ENCODE measurements around the gene IER3. TPM values are rescaled to one million over a fixed set of nuclear protein-coding genes. Genes with fewer than 3 reads are reported as not detected.

Gene IER3
- total RNA-seq, 1 experiment from 2014 or later = 82.4 TPM

DNA sequence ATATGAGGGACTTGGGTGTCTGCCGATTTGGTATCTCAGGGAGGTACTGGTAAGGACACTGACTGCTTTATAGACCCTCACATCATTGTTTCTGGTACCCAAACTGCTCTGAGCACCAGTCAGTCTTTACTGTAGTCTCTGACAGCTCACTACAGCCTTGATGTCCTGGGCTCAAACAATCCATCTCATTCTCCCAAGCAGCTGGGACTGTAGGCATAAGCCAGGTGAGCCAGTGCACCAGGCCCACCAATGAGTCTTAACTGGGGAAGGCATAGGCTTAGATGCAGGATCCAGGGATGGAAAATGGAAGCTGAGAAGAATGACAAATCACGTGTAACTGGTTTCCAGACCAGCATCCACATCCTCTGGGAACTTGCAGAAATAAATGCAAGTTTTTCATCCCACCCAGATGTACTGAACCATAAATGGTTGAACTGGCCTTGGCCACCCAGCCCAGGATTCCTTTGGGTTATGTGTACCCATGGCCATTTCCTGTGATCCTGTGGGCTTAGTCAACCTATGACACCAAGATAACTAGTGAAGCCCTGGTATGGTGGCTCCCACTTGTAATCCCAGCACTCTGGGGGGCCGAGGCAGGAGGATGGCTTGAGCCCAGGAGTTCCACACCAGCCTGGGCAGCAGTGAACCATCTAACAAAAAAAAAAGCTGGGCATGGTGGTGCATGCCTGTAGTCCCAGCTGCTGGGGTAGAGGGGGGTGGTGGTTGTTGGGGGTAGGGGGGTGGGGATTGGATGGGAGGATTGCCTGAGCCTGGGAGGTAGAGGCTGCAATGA, 18.4 kb downstream of the IER3 start (continued):
- TF ChIP-seq, protein P1, sequence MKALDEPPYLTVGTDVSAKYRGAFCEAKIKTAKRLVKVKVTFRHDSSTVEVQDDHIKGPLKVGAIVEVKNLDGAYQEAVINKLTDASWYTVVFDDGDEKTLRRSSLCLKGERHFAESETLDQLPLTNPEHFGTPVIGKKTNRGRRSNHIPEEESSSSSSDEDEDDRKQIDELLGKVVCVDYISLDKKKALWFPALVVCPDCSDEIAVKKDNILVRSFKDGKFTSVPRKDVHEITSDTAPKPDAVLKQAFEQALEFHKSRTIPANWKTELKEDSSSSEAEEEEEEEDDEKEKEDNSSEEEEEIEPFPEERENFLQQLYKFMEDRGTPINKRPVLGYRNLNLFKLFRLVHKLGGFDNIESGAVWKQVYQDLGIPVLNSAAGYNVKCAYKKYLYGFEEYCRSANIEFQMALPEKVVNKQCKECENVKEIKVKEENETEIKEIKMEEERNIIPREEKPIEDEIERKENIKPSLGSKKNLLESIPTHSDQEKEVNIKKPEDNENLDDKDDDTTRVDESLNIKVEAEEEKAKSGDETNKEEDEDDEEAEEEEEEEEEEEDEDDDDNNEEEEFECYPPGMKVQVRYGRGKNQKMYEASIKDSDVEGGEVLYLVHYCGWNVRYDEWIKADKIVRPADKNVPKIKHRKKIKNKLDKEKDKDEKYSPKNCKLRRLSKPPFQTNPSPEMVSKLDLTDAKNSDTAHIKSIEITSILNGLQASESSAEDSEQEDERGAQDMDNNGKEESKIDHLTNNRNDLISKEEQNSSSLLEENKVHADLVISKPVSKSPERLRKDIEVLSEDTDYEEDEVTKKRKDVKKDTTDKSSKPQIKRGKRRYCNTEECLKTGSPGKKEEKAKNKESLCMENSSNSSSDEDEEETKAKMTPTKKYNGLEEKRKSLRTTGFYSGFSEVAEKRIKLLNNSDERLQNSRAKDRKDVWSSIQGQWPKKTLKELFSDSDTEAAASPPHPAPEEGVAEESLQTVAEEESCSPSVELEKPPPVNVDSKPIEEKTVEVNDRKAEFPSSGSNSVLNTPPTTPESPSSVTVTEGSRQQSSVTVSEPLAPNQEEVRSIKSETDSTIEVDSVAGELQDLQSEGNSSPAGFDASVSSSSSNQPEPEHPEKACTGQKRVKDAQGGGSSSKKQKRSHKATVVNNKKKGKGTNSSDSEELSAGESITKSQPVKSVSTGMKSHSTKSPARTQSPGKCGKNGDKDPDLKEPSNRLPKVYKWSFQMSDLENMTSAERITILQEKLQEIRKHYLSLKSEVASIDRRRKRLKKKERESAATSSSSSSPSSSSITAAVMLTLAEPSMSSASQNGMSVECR (CRISPR knock-in tag; IDR thresholded peaks at IDR 0.05; ENCODE audit: borderline replicate concordance) = peak; percentile 49; the same call in 1 of the 2 replicates
- TF ChIP-seq JAZF1 (CRISPR knock-in tag; IDR thresholded peaks at IDR 0.05) (no peak), SP1 (CRISPR knock-in tag; conservative IDR thresholded peaks at IDR 0.05) (peak; percentile 42), NR1H2 (CRISPR knock-in tag; IDR thresholded peaks at IDR 0.05) (no peak), ZNF263 (CRISPR knock-in tag; IDR thresholded peaks at IDR 0.05; ENCODE audit: low read depth) (no peak), CREM (CRISPR knock-in tag; IDR thresholded peaks at IDR 0.05) (no peak; the same call in 1 of the 2 replicates), MYBL2 (CRISPR knock-in tag; IDR thresholded peaks at IDR 0.05) (peak; percentile 23; the same call in 1 of the 2 replicates), FOXK1 (CRISPR knock-in tag; IDR thresholded peaks at IDR 0.05) (0 out of 2 replicates have a peak, but pooled peaks have one; percentile 31), NFE2L1 (CRISPR knock-in tag; IDR thresholded peaks at IDR 0.05) (peak; percentile 29; the same call in 1 of the 2 replicates), HMGA2 (CRISPR knock-in tag; IDR thresholded peaks at IDR 0.05) (no peak), ZNF416 (CRISPR knock-in tag; IDR thresholded peaks at IDR 0.05) (peak; percentile 95; the same call in 1 of the 2 replicates), SMAD4 (CRISPR knock-in tag; IDR thresholded peaks at IDR 0.05) (no peak), CBFB (CRISPR knock-in tag; IDR thresholded peaks at IDR 0.05; ENCODE audit: low read depth) (no peak), ZNF121 (CRISPR knock-in tag; IDR thresholded peaks at IDR 0.05) (no peak), ZNF671 (CRISPR knock-in tag; IDR thresholded peaks at IDR 0.05) (peak; percentile 97), GABPB1 (CRISPR knock-in tag; IDR thresholded peaks at IDR 0.05) (0 out of 2 replicates have a peak, but pooled peaks have one; percentile 15), RORB (CRISPR knock-in tag; IDR thresholded peaks at IDR 0.05) (peak; percentile 25; the same call in 1 of the 2 replicates), TP53 (CRISPR knock-in tag; IDR thresholded peaks at IDR 0.05) (no peak), ZNF423 (CRISPR knock-in tag; IDR thresholded peaks at IDR 0.05) (no peak), SMAD3 (CRISPR knock-in tag; IDR thresholded peaks at IDR 0.05; ENCODE audit: borderline replicate concordance) (0 out of 2 replicates have a peak, but pooled peaks have one; percentile 31), ZBTB21 (CRISPR knock-in tag; IDR thresholded peaks at IDR 0.05; ENCODE audit: borderline replicate concordance) (no peak), TEAD4 (CRISPR knock-in tag; IDR thresholded peaks at IDR 0.05) (no peak), NFATC4 (CRISPR knock-in tag; IDR thresholded peaks at IDR 0.05) (peak; percentile 94)
- TF ChIP-seq, protein P2, sequence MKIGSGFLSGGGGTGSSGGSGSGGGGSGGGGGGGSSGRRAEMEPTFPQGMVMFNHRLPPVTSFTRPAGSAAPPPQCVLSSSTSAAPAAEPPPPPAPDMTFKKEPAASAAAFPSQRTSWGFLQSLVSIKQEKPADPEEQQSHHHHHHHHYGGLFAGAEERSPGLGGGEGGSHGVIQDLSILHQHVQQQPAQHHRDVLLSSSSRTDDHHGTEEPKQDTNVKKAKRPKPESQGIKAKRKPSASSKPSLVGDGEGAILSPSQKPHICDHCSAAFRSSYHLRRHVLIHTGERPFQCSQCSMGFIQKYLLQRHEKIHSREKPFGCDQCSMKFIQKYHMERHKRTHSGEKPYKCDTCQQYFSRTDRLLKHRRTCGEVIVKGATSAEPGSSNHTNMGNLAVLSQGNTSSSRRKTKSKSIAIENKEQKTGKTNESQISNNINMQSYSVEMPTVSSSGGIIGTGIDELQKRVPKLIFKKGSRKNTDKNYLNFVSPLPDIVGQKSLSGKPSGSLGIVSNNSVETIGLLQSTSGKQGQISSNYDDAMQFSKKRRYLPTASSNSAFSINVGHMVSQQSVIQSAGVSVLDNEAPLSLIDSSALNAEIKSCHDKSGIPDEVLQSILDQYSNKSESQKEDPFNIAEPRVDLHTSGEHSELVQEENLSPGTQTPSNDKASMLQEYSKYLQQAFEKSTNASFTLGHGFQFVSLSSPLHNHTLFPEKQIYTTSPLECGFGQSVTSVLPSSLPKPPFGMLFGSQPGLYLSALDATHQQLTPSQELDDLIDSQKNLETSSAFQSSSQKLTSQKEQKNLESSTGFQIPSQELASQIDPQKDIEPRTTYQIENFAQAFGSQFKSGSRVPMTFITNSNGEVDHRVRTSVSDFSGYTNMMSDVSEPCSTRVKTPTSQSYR (CRISPR knock-in tag; IDR thresholded peaks at IDR 0.05) = no peak
- TF ChIP-seq, protein P3, sequence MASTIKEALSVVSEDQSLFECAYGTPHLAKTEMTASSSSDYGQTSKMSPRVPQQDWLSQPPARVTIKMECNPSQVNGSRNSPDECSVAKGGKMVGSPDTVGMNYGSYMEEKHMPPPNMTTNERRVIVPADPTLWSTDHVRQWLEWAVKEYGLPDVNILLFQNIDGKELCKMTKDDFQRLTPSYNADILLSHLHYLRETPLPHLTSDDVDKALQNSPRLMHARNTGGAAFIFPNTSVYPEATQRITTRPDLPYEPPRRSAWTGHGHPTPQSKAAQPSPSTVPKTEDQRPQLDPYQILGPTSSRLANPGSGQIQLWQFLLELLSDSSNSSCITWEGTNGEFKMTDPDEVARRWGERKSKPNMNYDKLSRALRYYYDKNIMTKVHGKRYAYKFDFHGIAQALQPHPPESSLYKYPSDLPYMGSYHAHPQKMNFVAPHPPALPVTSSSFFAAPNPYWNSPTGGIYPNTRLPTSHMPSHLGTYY (CRISPR knock-in tag; IDR thresholded peaks at IDR 0.05) = peak; percentile 95
- TF ChIP-seq, protein P4, sequence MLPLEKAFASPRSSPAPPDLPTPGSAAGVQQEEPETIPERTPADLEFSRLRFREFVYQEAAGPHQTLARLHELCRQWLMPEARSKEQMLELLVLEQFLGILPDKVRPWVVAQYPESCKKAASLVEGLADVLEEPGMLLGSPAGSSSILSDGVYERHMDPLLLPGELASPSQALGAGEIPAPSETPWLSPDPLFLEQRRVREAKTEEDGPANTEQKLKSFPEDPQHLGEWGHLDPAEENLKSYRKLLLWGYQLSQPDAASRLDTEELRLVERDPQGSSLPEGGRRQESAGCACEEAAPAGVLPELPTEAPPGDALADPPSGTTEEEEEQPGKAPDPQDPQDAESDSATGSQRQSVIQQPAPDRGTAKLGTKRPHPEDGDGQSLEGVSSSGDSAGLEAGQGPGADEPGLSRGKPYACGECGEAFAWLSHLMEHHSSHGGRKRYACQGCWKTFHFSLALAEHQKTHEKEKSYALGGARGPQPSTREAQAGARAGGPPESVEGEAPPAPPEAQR (CRISPR knock-in tag; IDR thresholded peaks at IDR 0.05) = no peak
- TF ChIP-seq, protein P5, sequence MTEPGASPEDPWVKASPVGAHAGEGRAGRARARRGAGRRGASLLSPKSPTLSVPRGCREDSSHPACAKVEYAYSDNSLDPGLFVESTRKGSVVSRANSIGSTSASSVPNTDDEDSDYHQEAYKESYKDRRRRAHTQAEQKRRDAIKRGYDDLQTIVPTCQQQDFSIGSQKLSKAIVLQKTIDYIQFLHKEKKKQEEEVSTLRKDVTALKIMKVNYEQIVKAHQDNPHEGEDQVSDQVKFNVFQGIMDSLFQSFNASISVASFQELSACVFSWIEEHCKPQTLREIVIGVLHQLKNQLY (CRISPR knock-in tag; IDR thresholded peaks at IDR 0.05) = no peak
- TF ChIP-seq, protein P6, sequence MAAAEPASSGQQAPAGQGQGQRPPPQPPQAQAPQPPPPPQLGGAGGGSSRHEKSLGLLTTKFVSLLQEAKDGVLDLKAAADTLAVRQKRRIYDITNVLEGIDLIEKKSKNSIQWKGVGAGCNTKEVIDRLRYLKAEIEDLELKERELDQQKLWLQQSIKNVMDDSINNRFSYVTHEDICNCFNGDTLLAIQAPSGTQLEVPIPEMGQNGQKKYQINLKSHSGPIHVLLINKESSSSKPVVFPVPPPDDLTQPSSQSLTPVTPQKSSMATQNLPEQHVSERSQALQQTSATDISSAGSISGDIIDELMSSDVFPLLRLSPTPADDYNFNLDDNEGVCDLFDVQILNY (CRISPR knock-in tag; IDR thresholded peaks at IDR 0.05) = no peak; the same call in 1 of the 2 replicates

All from WTC11 (cell line).